Uterus (tissue), 4 donors: Measurements from ENCODE around the gene ZNF618. TPM values are rescaled to one million over a fixed set of nuclear protein-coding genes. Genes with fewer than 3 reads are reported as not detected.

Experiments used
- DNase-seq, 2 donors: peaks; one replicate each; pipeline ENCODE4 v3.0.0-alpha.2; 2019 to 2020
- H3K27ac ChIP-seq, 2 donors: fragments of 200-600 bp; sonication (generic); 1 replicate in 1 of 2; 2 replicates in 1 of 2; pipeline ENCODE4 v1.5.1; 2016 to 2018
- H3K27me3 ChIP-seq, 2 donors: fragments of 200-600 bp; sonication (generic); one replicate each; pipeline ENCODE4 v1.5.1; 2018 to 2019; ENCODE audit warnings: control low read depth in 1 of 2
- H3K36me3 ChIP-seq, 2 donors: fragments of 200-600 bp; sonication (generic); one replicate each; pipeline ENCODE4 v1.5.1; 2019; ENCODE audit warnings: control low read depth in 1 of 2
- H3K4me1 ChIP-seq, 2 donors: fragments of 200-600 bp; sonication (generic); one replicate each; pipeline ENCODE4 v1.5.1; 2018 to 2019; ENCODE audit warnings: control low read depth in 1 of 2
- H3K4me3 ChIP-seq, 2 donors: fragments of 200-600 bp; sonication (generic); 1 replicate in 1 of 2; 2 replicates in 1 of 2; pipeline ENCODE4 v1.5.1; 2018 to 2019; ENCODE audit warnings: mild to moderate bottlenecking in 1 of 2
- H3K9me3 ChIP-seq, 2 donors: fragments of 200-600 bp; sonication (generic); one replicate each; pipeline ENCODE4 v1.5.1; 2019; ENCODE audit warnings: control low read depth in 1 of 2
- POLR2A ChIP-seq, 2 donors: fragments of 450-650 bp; IDR thresholded peaks; one replicate each; pipeline ENCODE4 v1.6.1; 2016; ENCODE audit warnings: antibody characterized with exemption in 2 of 2, mild to moderate bottlenecking in 1 of 2, moderate library complexity in 1 of 2
- intact Hi-C: fragments of 100-400 bp; cut with DNase I; formaldehyde crosslinking; loops from one replicate; pipeline ENCODE4 v1.15.1; 2023; ENCODE audit warnings: low total_unique reads
- total RNA-seq, 4 donors: library from RNA; depleted of rRNA in 3 of 4; stranded (reverse); fragments of >200 nt in 3 of 4; gene quantifications; one replicate each; pipeline versions ENCODE4 v1.1.0 to v1.2.4, GENCODE V29; 2014 to 2023
- TF ChIP-seq, protein P1 (sequence below), 4 experiments: fragments of 200-600 bp in 2 of 4; fragments of 450-650 bp in 2 of 4; sonication (generic) in 2 of 4; IDR thresholded peaks; one replicate each; pipeline ENCODE4 v1.5.1; 2016 to 2019; ENCODE audit warnings: antibody characterized with exemption in 4 of 4, mild to moderate bottlenecking in 2 of 4, moderate library complexity in 1 of 4
- donor health status: DM: yes; HTN: yes; CAD: no.

Gene ZNF618
- total RNA-seq, 4 donors from 2014 or later: 3.8 to 24.2 (median 12.3) TPM

DNA sequence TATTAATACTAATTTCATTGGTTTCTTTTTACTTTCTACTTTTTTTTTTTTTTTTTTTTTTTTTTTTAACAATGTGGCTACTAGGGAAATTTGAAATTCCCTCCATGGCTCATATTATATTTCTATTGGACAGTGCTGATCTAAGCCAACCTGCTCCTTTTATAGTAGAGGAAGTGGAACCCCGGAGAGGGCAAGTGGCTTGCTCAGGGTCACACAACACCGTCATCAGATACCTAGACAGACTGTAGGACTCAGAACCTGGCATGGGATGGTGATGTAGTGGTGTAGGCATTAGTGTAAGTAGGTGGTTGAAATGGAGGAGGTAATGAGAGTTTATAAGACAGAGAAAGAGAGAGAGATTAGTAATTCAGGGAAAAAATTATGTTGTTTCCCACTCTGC lies 10.8 kb downstream of the ZNF618 start:
- Histone ChIP-seq H3K9me3 (no peaks in the 10 kb centered on the region), H3K27me3 (no peaks in the 10 kb centered on the region), H3K27ac (peak overlapping the region; percentile 53 to 78), H3K36me3 (no peaks in the 10 kb centered on the region), H3K4me1 (peaks cover 4 to 7% of the 10 kb centered on the region in 2 donors), H3K4me3 (no peak overlapping the region)
- TF ChIP-seq, protein P1, sequence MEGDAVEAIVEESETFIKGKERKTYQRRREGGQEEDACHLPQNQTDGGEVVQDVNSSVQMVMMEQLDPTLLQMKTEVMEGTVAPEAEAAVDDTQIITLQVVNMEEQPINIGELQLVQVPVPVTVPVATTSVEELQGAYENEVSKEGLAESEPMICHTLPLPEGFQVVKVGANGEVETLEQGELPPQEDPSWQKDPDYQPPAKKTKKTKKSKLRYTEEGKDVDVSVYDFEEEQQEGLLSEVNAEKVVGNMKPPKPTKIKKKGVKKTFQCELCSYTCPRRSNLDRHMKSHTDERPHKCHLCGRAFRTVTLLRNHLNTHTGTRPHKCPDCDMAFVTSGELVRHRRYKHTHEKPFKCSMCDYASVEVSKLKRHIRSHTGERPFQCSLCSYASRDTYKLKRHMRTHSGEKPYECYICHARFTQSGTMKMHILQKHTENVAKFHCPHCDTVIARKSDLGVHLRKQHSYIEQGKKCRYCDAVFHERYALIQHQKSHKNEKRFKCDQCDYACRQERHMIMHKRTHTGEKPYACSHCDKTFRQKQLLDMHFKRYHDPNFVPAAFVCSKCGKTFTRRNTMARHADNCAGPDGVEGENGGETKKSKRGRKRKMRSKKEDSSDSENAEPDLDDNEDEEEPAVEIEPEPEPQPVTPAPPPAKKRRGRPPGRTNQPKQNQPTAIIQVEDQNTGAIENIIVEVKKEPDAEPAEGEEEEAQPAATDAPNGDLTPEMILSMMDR (IDR thresholded peaks at IDR 0.05): no peak
- no peak for TF ChIP-seq POLR2A (IDR thresholded peaks at IDR 0.05)
- no peak for DNase-seq
- intact Hi-C loops: no loop called here

GRCh38 chr9:113887436-113887835 lies 11.3 kb downstream of the ZNF618 start:
- intact Hi-C loops: no loop called here
- Histone ChIP-seq H3K27ac (peak overlapping the region; percentile 53 to 78), H3K27me3 (no peaks in the 10 kb centered on the region), H3K36me3 (no peaks in the 10 kb centered on the region), H3K9me3 (no peaks in the 10 kb centered on the region), H3K4me1 (peaks cover 4 to 7% of the 10 kb centered on the region in 2 donors), H3K4me3 (no peak overlapping the region)
- TF ChIP-seq POLR2A (IDR thresholded peaks at IDR 0.05): no peak
- TF ChIP-seq, protein P1 (IDR thresholded peaks at IDR 0.05): no peak
- DNase-seq: no peak

- intact Hi-C loops: no loop called here
- no peak for DNase-seq
- Histone ChIP-seq H3K27me3 (no peaks in the 10 kb centered on the region), H3K36me3 (no peaks in the 10 kb centered on the region), H3K9me3 (no peaks in the 10 kb centered on the region), H3K27ac (no peak overlapping the region), H3K4me3 (no peak overlapping the region), H3K4me1 (peaks cover 4 to 7% of the 10 kb centered on the region in 2 donors)
- TF ChIP-seq, protein P1 (IDR thresholded peaks at IDR 0.05): no peak
- TF ChIP-seq POLR2A (IDR thresholded peaks at IDR 0.05): no peak
These were observed 12.2 kb downstream of the ZNF618 start for GRCh38 chr9:113888336-113888735.

- intact Hi-C loops: no loop called here
- no peak for DNase-seq
- no peaks in the 10 kb centered on the region for H3K9me3 ChIP-seq
- H3K4me3 ChIP-seq: no peak overlapping the region
- H3K27me3 ChIP-seq: no peaks in the 10 kb centered on the region
- no peak for TF ChIP-seq POLR2A (IDR thresholded peaks at IDR 0.05)
- TF ChIP-seq, protein P1 (IDR thresholded peaks at IDR 0.05): no peak
- H3K36me3 ChIP-seq: no peaks in the 10 kb centered on the region
- no peak overlapping the region for H3K27ac ChIP-seq
- peaks cover 4 to 7% of the 10 kb centered on the region in 2 donors for H3K4me1 ChIP-seq
These were observed 12.9 kb downstream of the ZNF618 start for GRCh38 chr9:113888976-113889375.

- no peak for DNase-seq
- TF ChIP-seq, protein P1 (IDR thresholded peaks at IDR 0.05): no peak
- no peak for TF ChIP-seq POLR2A (IDR thresholded peaks at IDR 0.05)
- no peak overlapping the region for H3K4me3 ChIP-seq
- H3K27ac ChIP-seq: no peak overlapping the region
- peaks cover 4 to 7% of the 10 kb centered on the region in 2 donors for H3K4me1 ChIP-seq
- no peaks in the 10 kb centered on the region for H3K27me3 ChIP-seq
- intact Hi-C loops: no loop called here
- no peaks in the 10 kb centered on the region for H3K36me3 ChIP-seq
- H3K9me3 ChIP-seq: peaks cover 0 to under 1% of the 10 kb centered on the region in 2 donors
These were observed 14.6 kb downstream of the ZNF618 start for GRCh38 chr9:113890704-113891103.
